ENCODE measurements around the gene TTC39B.

DNA sequence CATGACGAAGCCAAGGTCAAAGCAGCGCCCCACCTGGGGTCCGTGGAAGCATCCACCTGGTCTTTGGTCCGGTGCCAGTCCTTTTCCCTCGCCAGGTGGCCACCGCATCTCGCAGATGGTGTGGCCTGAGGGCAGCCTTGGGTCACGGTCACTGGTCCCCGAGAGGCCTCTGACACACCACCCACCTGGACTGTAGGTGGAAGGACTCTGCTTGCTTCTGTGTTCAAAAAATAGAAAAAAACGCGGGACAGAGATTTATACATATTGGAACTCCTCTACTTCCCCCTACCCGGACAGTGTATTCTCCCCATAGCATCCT is 466 bp upstream of the TTC39B start:
- TF ChIP-seq CTCF (conservative IDR thresholded peaks at IDR 0.05; ENCODE audit: low read length) (no peak; the same call in 1 of the 2 replicates), EZH2phosphoT487 (IDR thresholded peaks at IDR 0.05; ENCODE audit: borderline replicate concordance, low read depth, low read length) (no peak)

Data from OCI-LY7 (cell line).